ENCODE measurements around the gene PPT2.
"Not testable (repeated sequence)": the region's sequence is repeated elsewhere in the genome, so short reads cannot be mapped to it uniquely, and the experiment has no call there.

Gene PPT2

GRCh38 chr6:32184084-32184640 is 30.2 kb downstream of the PPT2 start, which contains the start of gene AGER:
TSS of gene AGER (minus strand) at chr6:32184253. CDS start at chr6:32184222, 31 bp downstream.
- H3K4me3 ChIP-seq (ENCODE audit: low read length): no peak within 1 kb of the TSS
- DNase-seq (ENCODE audit: low read depth): no peak
- TF ChIP-seq CTCF (IDR thresholded peaks at IDR 0.05; ENCODE audit: insufficient read depth, low read depth, low read length, missing control alignments): no peak

DNA sequence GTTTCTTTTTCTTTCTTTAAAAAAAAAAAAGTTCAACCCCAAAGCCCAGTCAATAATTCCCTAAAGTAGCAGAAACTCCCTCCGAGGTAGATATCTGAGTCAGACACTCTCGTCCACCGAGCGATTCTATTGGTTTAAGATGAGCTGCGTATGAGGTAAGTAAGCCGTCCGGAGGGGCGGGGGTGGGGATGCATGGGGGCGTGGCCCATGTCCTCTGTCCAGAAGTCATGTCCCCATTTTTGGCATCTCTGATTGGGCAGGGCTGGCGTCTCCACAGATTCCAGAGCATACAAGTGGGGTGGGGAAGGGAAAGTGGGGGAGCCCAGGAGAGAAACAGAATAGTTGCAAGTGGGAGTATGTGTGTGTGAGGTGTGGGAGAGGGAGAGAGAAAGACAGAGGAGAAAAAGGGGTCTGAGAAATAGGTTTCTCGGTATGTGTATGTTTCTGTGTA is 31.8 kb downstream of the PPT2 start:
- peak; percentile 85 for DNase-seq (ENCODE audit: low read depth)

DNA sequence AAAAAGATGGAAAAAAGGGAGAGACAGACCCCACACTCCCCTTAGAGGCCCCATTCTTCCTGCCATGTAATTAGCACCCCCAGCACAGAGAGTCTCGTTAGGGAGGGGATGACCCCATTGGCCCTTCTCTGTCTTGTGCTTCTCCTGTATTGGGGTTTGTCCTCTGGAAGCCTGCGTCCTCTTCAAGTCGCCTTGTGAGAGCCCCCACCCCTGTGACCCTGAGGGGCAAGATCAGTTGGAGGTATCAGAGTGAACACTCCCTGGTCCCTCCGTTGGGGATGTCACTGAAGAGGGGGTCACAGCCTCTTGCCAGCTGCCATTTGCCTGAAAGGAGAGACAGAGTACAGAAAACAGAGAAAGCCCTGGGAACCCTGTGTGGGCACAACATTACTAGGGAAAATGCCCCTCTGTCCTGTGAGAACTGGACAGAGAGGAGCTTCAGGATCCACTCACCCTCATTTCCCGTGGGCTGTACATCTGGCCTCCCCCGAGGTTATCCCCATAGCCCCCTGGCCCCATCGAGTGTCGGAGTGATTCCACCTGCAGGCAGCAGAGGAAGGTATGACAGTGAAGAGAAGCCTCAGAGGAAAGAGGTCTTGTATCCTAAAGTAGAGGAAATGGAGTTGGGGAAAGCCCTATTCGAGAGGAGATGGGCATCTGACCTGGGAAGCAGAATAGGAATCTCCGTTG is 32.4 kb downstream of the PPT2 start:
- DNase-seq (ENCODE audit: low read depth); H3K4me3 ChIP-seq (ENCODE audit: low read length): not testable (repeated sequence)

More for the DNA sequence above, 31.8 kb downstream of the PPT2 start:
- not testable (repeated sequence) for H3K4me3 ChIP-seq (ENCODE audit: low read length)

- H3K4me3 ChIP-seq (ENCODE audit: low read length): no peak overlapping the region
- no peak for DNase-seq (ENCODE audit: low read depth)
Observed at GRCh38 chr6:32187009-32187709, 33.2 kb downstream of the PPT2 start.

GRCh38 chr6:32187725-32188380 is 33.9 kb downstream of the PPT2 start:
- H3K4me3 ChIP-seq (ENCODE audit: low read length); DNase-seq (ENCODE audit: low read depth): not testable (repeated sequence)

More at GRCh38 chr6:32187009-32187709, 33.2 kb downstream of the PPT2 start:
- no peak for TF ChIP-seq CTCF (IDR thresholded peaks at IDR 0.05; ENCODE audit: insufficient read depth, low read depth, low read length, missing control alignments)

DNA sequence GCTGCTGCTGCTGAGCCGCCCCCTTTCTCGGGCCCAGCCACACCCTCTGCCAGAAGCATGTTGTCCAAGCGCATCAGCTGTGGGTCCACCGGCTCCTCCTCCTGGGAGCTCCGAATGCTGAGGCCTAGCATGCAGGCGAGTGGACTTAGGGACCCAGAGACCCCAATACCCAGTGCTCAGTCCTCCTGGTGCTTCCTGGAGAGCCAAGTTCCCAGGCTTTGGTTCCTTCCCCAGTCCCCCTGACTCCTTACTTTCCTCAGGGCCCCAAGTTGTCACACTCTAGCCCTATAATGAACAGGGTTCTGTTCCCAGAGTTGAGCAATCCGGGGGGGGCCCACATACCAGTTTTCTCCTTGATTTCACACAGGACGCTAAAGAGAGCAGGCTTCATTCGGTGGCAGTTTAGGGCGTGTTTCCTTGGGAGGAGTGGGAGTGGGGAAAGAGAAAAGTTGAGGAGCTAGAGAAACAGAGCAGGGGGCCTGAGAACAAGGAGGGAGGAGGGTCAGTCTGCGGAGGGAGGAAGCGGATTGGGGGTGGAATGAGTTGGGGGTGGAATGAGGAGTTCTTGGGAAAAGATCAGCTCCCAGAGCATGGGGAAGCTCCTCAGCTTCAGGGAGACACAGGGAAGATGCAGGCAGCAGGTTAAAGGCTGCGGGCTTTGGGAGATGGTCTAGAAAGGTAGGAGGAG is 34.6 kb downstream of the PPT2 start:
- no peak for DNase-seq (ENCODE audit: low read depth)
- H3K4me3 ChIP-seq (ENCODE audit: low read length): peak overlapping the region; percentile 64
- TF ChIP-seq CTCF (IDR thresholded peaks at IDR 0.05; ENCODE audit: insufficient read depth, low read depth, low read length, missing control alignments): no peak

- DNase-seq (ENCODE audit: low read depth): no peak
- H3K4me3 ChIP-seq (ENCODE audit: low read length): peak overlapping the region; percentile 64
- no peak for TF ChIP-seq CTCF (IDR thresholded peaks at IDR 0.05; ENCODE audit: insufficient read depth, low read depth, low read length, missing control alignments)
Observed at GRCh38 chr6:32189069-32189741, 35.3 kb downstream of the PPT2 start.

GRCh38 chr6:32189742-32190053 is 35.8 kb downstream of the PPT2 start:
- no peak for TF ChIP-seq CTCF (IDR thresholded peaks at IDR 0.05; ENCODE audit: insufficient read depth, low read depth, low read length, missing control alignments)
- peak overlapping the region; percentile 64 for H3K4me3 ChIP-seq (ENCODE audit: low read length)
- no peak for DNase-seq (ENCODE audit: low read depth)

Data from epithelial cell of esophagus (primary cell).